AG04449 (cell line): ENCODE measurements around the gene GPX5.
"Not testable (repeated sequence)": the region's sequence is repeated elsewhere in the genome, so short reads cannot be mapped to it uniquely, and the experiment has no call there.

Experiments used
- CTCF ChIA-PET: fragments of 350-600 bp; formaldehyde crosslinking; extraction: SDS; loops from one replicate; lab custom pipeline; 2021; ENCODE audit warnings: antibody characterized with exemption; lab: Yijun Ruan, JAX
- POLR2A ChIA-PET: fragments of 400-600, 350-600 bp; formaldehyde crosslinking; extraction: SDS; loops from one replicate; lab custom pipeline; 2020; ENCODE audit warnings: antibody characterized with exemption, inconsistent platforms; lab: Yijun Ruan, JAX
- DNase-seq: peaks from one replicate; pipeline ENCODE4 v3.0.0-alpha.2; 2010; ENCODE audit warnings: low read depth, low spot score
- H3K4me3 ChIP-seq: 2 replicates; pipeline ENCODE4 v1.5.1; 2011; ENCODE audit warnings: low read depth, mild to moderate bottlenecking, control low read depth, low read length
- CTCF ChIP-seq: IDR thresholded peaks from one replicate; pipeline ENCODE4 v1.5.1; 2011; ENCODE audit warnings: mild to moderate bottlenecking, moderate library complexity, low read length, control low read depth, inconsistent platforms; ENCODE audit not compliant: insufficient read depth; ENCODE audit errors: missing control alignments

The GPX5 gene

GRCh38 chr6:28511628-28512300 is 13.9 kb upstream of the GPX5 start:
- no peak overlapping the region for H3K4me3 ChIP-seq
- POLR2A ChIA-PET = no interaction called here
- TF ChIP-seq CTCF = no peak
- DNase-seq = no peak
- CTCF ChIA-PET = no interaction called here

DNA sequence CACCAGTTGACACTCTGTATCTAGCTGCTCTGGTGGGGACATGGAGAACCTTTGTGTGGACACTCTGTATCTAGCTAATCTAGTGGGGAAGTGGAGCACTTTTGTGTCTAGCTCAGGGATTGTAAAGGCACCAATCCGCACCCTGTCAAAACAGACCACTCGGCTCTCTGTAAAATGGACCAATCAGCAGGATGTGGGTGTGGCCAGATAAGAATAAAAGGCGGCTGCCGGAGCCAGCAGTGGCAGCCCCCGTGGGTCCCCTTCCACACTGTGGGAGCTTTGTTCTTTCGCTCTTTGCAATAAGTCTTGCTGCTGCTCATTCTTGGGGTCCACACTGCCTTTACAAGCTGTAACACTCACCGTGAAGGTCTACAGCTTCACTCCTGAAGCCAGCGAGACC is 13.3 kb upstream of the GPX5 start:
- H3K4me3 ChIP-seq, POLR2A ChIA-PET, CTCF ChIA-PET, DNase-seq: not testable (repeated sequence)

DNA sequence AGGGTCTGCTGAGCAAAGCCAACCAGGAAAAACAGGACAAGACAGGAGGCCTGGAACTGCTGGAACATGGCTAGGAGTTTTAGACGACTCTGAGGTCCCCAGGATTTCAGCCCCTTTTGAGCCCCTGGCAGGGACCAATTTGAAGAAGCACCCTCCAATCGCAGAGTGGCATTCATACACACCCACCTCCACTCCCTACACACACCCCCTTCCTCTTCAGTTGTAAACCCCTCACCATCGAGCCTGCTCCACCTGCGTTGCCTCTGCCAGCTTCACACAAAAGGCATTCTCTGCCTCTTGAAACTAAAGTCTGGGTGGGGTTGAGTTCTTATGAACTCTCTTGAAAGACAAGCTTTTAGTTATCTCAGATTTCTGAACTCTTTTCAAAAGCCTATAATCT is 10.0 kb upstream of the GPX5 start, which contains the start of gene GPX6:
TSS of gene GPX6 (minus strand) at position 118 of the 400 bp plus-strand sequence. CDS start at position 68, 50 bp downstream.
- ChIA-PET CTCF (no interaction called here), POLR2A (no interaction called here)
- no peak for DNase-seq
- TF ChIP-seq CTCF = no peak
- H3K4me3 ChIP-seq = no peak within 1 kb of the TSS

GRCh38 chr6:28517964-28518363 is 7.7 kb upstream of the GPX5 start:
- TF ChIP-seq CTCF = no peak
- ChIA-PET CTCF (no interaction called here), POLR2A (no interaction called here)
- H3K4me3 ChIP-seq = no peak overlapping the region
- no peak for DNase-seq

- H3K4me3 ChIP-seq = no peak overlapping the region
- ChIA-PET CTCF (no interaction called here), POLR2A (no interaction called here)
- DNase-seq = no peak
- TF ChIP-seq CTCF = no peak
Observed at GRCh38 chr6:28522594-28523240, 3.0 kb upstream of the GPX5 start.

- DNase-seq = no peak
- TF ChIP-seq CTCF = no peak
- ChIA-PET POLR2A (no interaction called here), CTCF (no interaction called here)
- H3K4me3 ChIP-seq = no peak overlapping the region
Observed at GRCh38 chr6:28523241-28523622, 2.4 kb upstream of the GPX5 start.
